NCI-H1417 treated with DMSO at 0.1 percent for 48 hours (cell line): Measurements from ENCODE around the gene ARID3A.
"Not testable (repeated sequence)": the region's sequence is repeated elsewhere in the genome, so short reads cannot be mapped to it uniquely, and the experiment has no call there.

Experiments
- DNase-seq: peaks from one replicate; lab custom pipeline; 2025; lab: John Stamatoyannopoulos, UW

ARID3A gene

DNA sequence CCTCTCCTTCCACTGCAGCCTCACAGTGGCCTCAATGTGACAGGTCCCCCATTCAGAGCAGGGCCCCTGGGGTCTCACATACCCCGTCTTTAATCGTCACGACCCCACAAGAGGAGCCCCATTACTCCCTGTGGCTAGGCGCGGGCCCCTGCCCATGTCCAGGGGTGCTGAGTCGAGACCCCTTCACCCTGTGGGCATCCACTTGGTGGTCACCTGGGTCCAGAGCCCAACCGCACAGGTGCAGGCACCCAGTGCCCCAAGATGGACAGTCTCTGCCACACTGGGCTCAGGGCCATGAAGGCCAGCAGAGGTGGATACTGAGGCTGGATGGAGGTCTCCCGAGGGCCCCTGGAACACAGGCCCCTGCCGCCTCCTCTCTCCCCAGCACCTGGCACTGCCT is 92.1 kb downstream of the ARID3A start:
- no peak for DNase-seq

DNA sequence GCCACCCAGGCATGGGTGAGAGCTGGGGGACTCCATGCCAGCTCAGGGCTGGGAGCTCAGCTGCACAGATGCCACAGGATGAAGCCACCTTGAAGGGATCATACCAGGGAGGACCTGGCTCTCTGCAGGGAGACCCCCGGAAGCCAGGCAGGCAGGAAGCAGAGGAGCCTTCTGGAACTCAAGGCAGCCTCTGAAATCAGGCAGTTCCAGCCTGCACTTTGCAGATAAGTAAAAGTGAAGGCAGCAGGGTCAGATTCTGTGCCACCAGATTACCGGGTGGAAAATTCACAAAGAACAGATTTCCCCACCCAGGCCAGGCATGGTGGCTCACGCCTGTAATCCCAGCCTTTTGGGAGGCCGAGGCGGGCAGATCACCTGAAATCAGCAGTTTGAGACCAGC is 92.6 kb downstream of the ARID3A start:
- DNase-seq = no peak

DNA sequence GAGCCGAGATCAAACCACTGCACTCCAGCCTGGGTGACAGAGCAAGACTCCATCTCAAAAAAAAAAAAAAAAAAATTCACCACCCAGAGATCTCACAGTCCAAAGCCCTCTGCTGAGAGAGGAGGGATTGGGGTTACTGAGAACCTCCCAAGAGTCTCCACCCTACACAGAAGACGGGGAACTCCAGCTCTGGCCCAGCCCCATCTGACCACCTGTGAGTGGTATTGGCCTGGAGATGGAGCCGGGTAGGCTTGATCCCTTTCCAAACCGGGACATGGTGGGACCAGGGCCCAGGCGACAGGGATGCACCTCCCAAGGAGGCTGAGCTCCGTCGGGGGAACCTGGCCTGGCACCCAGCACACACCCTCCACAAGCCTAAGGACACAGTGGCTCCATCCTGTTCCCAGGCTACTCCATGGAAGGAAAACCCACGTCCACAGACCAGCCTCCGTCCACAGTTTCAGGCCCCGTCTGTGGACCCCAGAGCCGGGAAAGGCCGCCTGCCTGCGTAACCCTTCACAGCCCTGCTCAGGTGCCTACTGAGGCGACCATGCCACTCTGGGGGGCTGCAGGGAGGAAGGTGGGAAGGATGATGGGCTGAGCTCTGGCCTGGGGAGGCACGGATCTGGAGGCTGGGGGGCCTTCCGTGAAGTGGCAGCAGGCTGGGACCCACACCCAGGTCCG is 93.2 kb downstream of the ARID3A start:
- DNase-seq = no peak

DNA sequence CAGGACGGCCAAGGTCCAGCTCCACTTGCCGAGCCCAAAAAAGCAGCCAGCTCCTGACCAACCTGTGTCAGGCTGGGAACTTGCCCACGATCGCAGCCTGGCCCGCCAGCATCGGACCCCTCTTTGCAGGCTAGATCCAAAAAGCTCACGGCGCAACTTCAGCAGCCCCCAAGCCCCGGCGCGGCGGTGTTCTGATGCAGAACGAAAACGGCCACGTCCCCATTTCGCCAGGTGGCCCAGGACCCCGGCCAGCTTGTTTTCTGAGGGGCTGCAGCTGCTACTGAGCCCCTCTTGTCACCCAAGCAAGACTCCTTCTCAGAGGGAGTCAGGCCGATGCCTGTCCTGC is 93.8 kb downstream of the ARID3A start:
- DNase-seq = no peak

DNA sequence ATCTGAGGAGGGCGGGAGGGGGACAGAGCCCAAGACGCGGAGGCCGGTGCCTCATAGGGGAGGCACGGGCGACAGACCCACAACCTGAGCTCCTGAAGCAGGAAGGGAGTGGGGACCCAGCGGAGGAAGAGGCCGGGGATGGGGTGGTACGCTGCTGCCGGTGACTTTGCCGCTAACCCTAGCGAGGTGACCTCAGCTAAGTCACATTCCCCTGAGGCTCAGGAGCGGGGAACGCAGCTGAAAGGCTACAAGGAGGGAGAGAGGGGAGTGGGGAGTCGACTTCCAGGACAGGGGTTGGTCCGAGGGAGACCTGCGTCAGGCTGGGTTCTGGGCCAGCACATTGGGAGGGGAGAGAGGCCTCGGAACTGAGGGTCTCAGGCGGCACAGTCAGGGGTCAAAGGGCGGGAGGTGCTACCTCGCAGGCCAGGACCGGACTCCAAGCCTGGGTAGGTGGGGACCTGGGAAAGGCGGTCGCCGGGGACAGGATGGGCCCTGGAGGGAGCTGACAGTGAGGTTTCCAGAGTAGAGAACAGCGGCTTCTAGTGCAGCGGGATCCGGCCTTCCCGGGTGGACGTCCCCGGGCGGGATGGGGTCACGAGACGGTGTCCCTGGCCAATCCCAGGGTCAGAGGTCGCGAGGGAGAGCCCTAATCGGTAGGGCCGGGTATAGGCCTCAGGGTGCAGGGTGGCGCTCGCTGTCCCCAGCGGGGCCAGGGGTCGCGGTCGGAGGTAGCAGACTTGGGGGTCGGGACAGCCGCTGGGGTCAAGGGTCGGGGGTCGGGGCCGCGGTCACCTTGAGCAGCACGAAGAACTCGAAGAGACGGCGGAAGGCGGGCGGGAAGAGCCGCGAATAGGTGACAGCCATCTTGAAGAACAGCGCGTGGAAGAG is 94.4 kb downstream of the ARID3A start:
- no peak for DNase-seq

DNA sequence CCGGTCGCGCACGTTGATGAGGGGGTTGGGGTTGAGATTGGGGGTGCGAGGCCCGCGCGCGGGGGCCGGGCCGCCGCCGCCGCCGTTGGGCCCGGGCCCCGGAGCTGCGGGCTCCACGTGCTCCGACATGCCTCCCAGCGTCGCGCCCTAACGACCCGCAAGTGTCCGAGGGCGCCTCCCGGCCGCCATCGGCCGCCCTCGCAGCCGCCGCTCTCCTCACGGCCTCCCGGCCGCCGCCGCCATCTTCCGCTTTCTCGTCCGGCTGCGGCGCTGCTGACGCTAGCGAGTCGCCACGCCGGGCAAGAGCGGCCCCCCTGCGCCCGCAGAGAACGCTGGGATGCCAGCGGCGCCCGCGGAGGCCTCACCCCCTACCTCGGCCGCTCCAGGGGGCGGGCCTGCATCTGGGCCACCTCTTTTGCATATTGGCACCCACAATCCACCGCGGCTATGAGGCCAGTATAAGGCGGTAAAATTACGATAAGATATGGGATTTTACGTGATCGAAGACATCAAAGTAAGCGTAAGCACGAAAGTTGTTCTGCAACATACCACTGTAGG is 95.1 kb downstream of the ARID3A start, which contains the start of gene TMEM259:
Gene TMEM259 (minus strand): TSS at position 256 of the 558 bp plus-strand sequence. CDS start 127 bp downstream, at position 129.
- DNase-seq = peak; percentile 100

DNA sequence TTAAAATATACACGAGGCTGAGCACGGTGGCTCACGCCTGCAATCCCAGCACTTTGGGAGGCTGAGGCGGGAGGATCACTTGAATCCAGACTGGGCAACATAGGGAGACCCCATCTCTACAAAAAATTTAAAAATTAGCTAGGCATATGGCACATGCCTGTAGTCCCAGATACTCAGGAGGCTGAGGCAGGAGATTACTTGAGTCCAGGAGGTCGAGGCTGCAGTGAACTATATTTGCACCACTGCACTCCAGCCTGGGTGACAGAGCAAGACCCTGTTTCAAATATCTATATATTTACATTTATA is 98.0 kb downstream of the ARID3A start:
- not testable (repeated sequence) for DNase-seq

DNA sequence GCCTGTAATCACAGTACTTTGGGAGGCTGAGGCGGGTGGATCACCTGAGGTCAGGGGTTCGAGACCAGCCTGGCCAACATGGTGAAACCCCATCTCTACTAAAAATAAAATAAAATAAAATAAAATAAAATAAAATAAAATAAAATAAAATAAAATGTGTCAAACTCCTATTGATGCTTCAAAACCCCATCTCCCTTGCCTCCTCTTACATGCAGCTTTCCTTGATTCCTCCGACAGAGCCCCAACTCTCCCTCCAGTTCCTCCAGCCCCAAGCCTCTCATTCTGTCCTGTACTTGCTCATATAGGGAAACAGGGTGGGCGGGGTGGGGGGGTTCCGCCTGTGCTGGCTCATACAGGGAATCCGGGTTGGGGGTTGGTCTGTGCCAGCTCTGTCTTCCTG is 99.2 kb downstream of the ARID3A start:
- DNase-seq = not testable (repeated sequence)
